GM12878 (cell line): Measurements from ENCODE around the gene RNF121. TPM values are rescaled to one million over a fixed set of nuclear protein-coding genes. Genes with fewer than 3 reads are reported as not detected.

Experiments
- ATAC-seq: fragments of 200-7000 bp; cut with Tn5 transposase; 3 replicates; pipeline ENCODE4 v1.9.1; 2020; ENCODE audit warnings: mild to moderate bottlenecking, moderate library complexity
- BruUV-seq: library from RNA; stranded (reverse); fragments of 400-500 nt; replicated peaks from 2 replicates; lab custom pipeline; 2021; lab: Mats Ljungman, UMichigan
- CTCF ChIA-PET: fragments of 300-600 bp; sonication (Branson Sonifier 250); formaldehyde crosslinking; extraction: SDS; loops from one replicate; lab custom pipeline; 2021; ENCODE audit warnings: inconsistent platforms; lab: Yijun Ruan, JAX
- POLR2A ChIA-PET: fragments of 350-600 bp; formaldehyde crosslinking; extraction: SDS; loops from one replicate; lab custom pipeline; 2021; ENCODE audit warnings: inconsistent platforms; lab: Charles Lee
- RAD21 ChIA-PET: fragments of 300-600 bp; sonication (Branson Sonifier 250); formaldehyde crosslinking; loops from one replicate; lab custom pipeline; 2023; ENCODE audit warnings: antibody characterized with exemption; ENCODE audit not compliant: unreplicated experiment; lab: Charles Lee
- SMC1A ChIA-PET: fragments of 300-600 bp; sonication (Branson Sonifier 250); formaldehyde crosslinking; loops from one replicate; lab custom pipeline; 2023; ENCODE audit not compliant: unreplicated experiment, uncharacterized antibody; lab: Charles Lee
- DNase-seq: peaks from one replicate; pipeline ENCODE4 v3.0.0-alpha.2; 2011; ENCODE audit warnings: low read depth, low spot score
- FAIRE-seq: peaks from 3 replicates; lab custom pipeline; 2011; peaks lifted over from hg19 to GRCh38; lab: Jason Lieb, UNC
- H2AFZ ChIP-seq: 2 replicates; pipeline ENCODE4 v1.6.0; 2011; ENCODE audit warnings: low read depth, low read length, control low read depth; ENCODE audit not compliant: control insufficient read depth
- H3K27ac ChIP-seq: 2 replicates; pipeline ENCODE4 v1.5.1; 2011; ENCODE audit warnings: control low read depth; ENCODE audit not compliant: control insufficient read depth, insufficient read depth
- H3K27me3 ChIP-seq, 2 experiments: replicated peaks in 1 of 2; 2 replicates each; pipeline versions ENCODE4 v1.6.0 to v1.6.1; 2011; ENCODE audit warnings: low read length in 1 of 2; ENCODE audit not compliant: control insufficient read depth in 2 of 2, insufficient read depth in 2 of 2
- H3K36me3 ChIP-seq, 2 experiments: 2 replicates each; pipeline ENCODE4 v1.5.1; 2011; ENCODE audit warnings: low read length in 1 of 2; ENCODE audit not compliant: control insufficient read depth in 2 of 2, insufficient read depth in 2 of 2
- H3K4me1 ChIP-seq: 2 replicates; pipeline ENCODE4 v1.6.1; 2011; ENCODE audit warnings: mild to moderate bottlenecking, low read length, moderate library complexity, mixed read lengths; ENCODE audit not compliant: control insufficient read depth, insufficient read depth
- H3K4me2 ChIP-seq: 2 replicates; pipeline ENCODE4 v1.6.0; 2011; ENCODE audit warnings: control low read depth; ENCODE audit not compliant: control insufficient read depth, insufficient read depth
- H3K4me3 ChIP-seq: fragments of 200-600 bp; sonication (generic); 2 replicates; pipeline ENCODE4 v1.5.1; 2016
- H3K79me2 ChIP-seq: 2 replicates; pipeline ENCODE4 v1.6.0; 2011; ENCODE audit warnings: low read length; ENCODE audit not compliant: control insufficient read depth, insufficient read depth
- H3K9ac ChIP-seq: 2 replicates; pipeline ENCODE4 v1.8.0; 2011; ENCODE audit warnings: low read length, control low read depth, mixed read lengths; ENCODE audit not compliant: control insufficient read depth, insufficient read depth
- H3K9me3 ChIP-seq: replicated peaks from 3 replicates; pipeline ENCODE4 v1.5.1; 2011; ENCODE audit warnings: mild to moderate bottlenecking, low read length; ENCODE audit not compliant: control insufficient read depth, insufficient read depth
- H4K20me1 ChIP-seq: 2 replicates; pipeline ENCODE4 v1.6.0; 2011; ENCODE audit not compliant: control insufficient read depth, insufficient read depth
- POLR2A ChIP-seq: IDR thresholded peaks from 2 replicates; pipeline ENCODE4 v1.6.1; 2011; ENCODE audit warnings: low read depth, mild to moderate bottlenecking, low read length
- POLR2AphosphoS2 ChIP-seq: IDR thresholded peaks from 2 replicates; pipeline ENCODE4 v1.6.1; 2011; ENCODE audit warnings: low read depth, mild to moderate bottlenecking, low read length, improper control_type of control experiment, moderate library complexity
- RB1 ChIP-seq: fragments of 450-650 bp; formaldehyde crosslinking; IDR thresholded peaks from 2 replicates; pipeline ENCODE4 v1.6.1; 2017; ENCODE audit warnings: mild to moderate bottlenecking, borderline replicate concordance
- ZSCAN29 ChIP-seq: fragments of 450-650 bp; IDR thresholded peaks from 2 replicates; pipeline ENCODE4 v1.6.1; 2017; ENCODE audit warnings: mild to moderate bottlenecking, moderate library complexity
- WGBS: methylation state at CpG from one replicate; pipeline ENCODE4 v1.1.6; 2016; ENCODE audit warnings: low lambda C conversion rate; ENCODE audit not compliant: insufficient replicate concordance, insufficient coverage; ENCODE audit errors: missing lambda C conversion rate; 5-methylcytosine and 5-hydroxymethylcytosine counted together
- in situ Hi-C: fragments of 300-500 bp; cut with MboI; formaldehyde crosslinking; loops from 9 replicates; pipeline ENCODE4 v1.14.3; 2018; ENCODE audit warnings: mixed read lengths
- intact Hi-C: fragments of 100-400 bp; cut with micrococcal nuclease; formaldehyde crosslinking; loops from one replicate; pipeline ENCODE4 v1.14.2; 2022; ENCODE audit not compliant: unreplicated experiment
- polyA plus RNA-seq, 11 experiments: library from polyadenylated mRNA; depleted of rRNA in 4 of 11; unstranded in 6 of 11; stranded (reverse) in 5 of 11; fragments of >200 nt; fragmentation: Nextera tagmentation in 4 of 11; fragmentation: Illumina TruSeq in 1 of 11; extraction: Ambion mirVana in 4 of 11; extraction: Trizol in 1 of 11; gene quantifications; 1 replicate in 1 of 11; 2 replicates in 10 of 11; pipeline versions ENCODE4 v1.2.1 to v1.2.3, GENCODE V29; 2011 to 2016; ENCODE audit warnings: inconsistent platforms in 2 of 11, missing spikeins in 2 of 11, low read depth in 1 of 11
- total RNA-seq, 4 experiments: library from RNA; depleted of rRNA in 3 of 4; stranded (reverse); fragments of >200 nt in 3 of 4; fragmentation: Illumina TruSeq in 1 of 4; extraction: Trizol in 1 of 4; gene quantifications; 2 replicates each; pipeline versions ENCODE4 v1.2.1 to v1.2.3, GENCODE V29; 2013 to 2021
- TF ChIP-seq, protein P1 (sequence below): fragments of 450-650 bp; IDR thresholded peaks from 2 replicates; pipeline ENCODE4 v1.6.1; 2017; ENCODE audit warnings: antibody characterized with exemption, mild to moderate bottlenecking, moderate library complexity

Gene RNF121
- total and polyA plus RNA-seq, 10 of the 15 experiments (the other 5 are each of a cell fraction or from before 2014, with no cell fraction given): 8.6 to 73.7 (median 32.7) TPM

DNA sequence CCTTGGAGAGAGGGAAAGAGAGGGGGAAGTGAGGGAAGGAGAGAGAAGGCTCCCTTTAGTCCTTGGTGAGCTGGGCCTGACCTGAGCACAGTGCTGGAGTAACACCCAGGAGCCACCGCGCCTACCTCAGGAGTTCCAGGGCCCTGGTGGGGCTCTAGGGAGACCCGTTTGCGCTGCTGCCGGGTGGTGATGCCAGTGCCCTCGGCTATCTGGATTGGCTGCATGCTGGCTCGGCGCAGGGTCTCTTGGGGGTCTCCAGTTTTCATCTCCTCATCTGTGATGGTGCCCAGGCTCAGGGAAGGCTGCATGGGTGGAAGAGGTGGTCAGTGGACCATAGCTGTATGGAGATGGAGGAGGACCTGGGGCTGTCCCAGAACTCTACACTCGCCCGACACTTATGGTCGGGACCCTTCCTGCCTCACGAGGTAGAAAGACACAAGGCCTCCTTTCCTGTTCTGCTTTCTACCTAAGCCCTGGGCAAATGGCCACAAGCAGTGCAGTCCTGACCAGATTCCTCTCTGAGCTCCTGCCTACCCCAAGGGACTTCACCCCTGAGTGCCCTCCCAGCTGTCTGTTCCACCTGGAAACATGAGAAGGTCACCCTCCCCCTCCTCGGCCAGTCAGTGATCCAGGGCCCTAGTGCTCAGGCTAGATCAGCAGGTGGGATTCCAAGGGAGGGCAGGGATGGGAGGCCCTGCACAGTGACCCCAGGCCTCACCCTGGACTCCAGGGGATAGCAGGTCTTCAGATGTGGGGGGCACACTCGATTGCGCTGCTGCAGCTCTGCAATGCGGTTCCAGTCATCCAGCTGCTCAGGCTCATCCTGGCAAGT, 75.9 kb downstream of the RNF121 start:
- Histone ChIP-seq H3K27ac (no peak overlapping the region), H3K4me2 (no peak overlapping the region), H3K27me3 (no peaks in the 10 kb centered on the region), H4K20me1 (no peaks in the 10 kb centered on the region), H3K36me3 (peaks cover 51 to 75% of the 10 kb centered on the region in 2 experiments; a peak in 3 of 4 replicates), H3K9me3 (no peaks in the 10 kb centered on the region), H3K79me2 (0 out of 2 replicates have a peak, but pooled peaks cover 2% of the 10 kb centered on the region), H3K9ac (no peak overlapping the region), H2AFZ (no peak overlapping the region), H3K4me3 (no peak overlapping the region), H3K4me1 (0 out of 2 replicates have a peak, but pooled peaks cover 1% of the 10 kb centered on the region)
- ChIA-PET RAD21 (interaction anchor here (0.9 kb wide), 1 partner anchor 426 kb away, joined by 4 read pairs; no protein-coding TSS in a partner anchor), POLR2A (interaction anchor here (0.6 kb wide), 1 partner anchor 430 kb away, joined by 3 read pairs; no protein-coding TSS in a partner anchor), CTCF (interaction anchor here (0.7 to 1.6 kb wide), 4 partner anchors 11 to 28 kb away, joined by 3 to 4 read pairs (median 4); no protein-coding TSS in a partner anchor), SMC1A (interaction anchor here (1.0 to 2.1 kb wide), 5 partner anchors 10 to 86 kb away, joined by 3 to 4 read pairs (median 3); no protein-coding TSS in a partner anchor)
- FAIRE-seq (no peak), ATAC-seq (no peak), DNase-seq (no peak)
- TF ChIP-seq, protein P1, sequence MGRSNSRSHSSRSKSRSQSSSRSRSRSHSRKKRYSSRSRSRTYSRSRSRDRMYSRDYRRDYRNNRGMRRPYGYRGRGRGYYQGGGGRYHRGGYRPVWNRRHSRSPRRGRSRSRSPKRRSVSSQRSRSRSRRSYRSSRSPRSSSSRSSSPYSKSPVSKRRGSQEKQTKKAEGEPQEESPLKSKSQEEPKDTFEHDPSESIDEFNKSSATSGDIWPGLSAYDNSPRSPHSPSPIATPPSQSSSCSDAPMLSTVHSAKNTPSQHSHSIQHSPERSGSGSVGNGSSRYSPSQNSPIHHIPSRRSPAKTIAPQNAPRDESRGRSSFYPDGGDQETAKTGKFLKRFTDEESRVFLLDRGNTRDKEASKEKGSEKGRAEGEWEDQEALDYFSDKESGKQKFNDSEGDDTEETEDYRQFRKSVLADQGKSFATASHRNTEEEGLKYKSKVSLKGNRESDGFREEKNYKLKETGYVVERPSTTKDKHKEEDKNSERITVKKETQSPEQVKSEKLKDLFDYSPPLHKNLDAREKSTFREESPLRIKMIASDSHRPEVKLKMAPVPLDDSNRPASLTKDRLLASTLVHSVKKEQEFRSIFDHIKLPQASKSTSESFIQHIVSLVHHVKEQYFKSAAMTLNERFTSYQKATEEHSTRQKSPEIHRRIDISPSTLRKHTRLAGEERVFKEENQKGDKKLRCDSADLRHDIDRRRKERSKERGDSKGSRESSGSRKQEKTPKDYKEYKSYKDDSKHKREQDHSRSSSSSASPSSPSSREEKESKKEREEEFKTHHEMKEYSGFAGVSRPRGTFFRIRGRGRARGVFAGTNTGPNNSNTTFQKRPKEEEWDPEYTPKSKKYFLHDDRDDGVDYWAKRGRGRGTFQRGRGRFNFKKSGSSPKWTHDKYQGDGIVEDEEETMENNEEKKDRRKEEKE: no peak
- TF ChIP-seq ZSCAN29 (no peak), POLR2A (peak; percentile 60; the same call in 1 of the 2 replicates), RB1 (no peak), POLR2AphosphoS2 (0 out of 2 replicates have a peak, but pooled peaks have one; percentile 24)
- in situ Hi-C loops: no loop called here
- intact Hi-C loops: no loop called here
- 83% methylated on average over 16 of the region's 16 CpGs for WGBS
- BruUV-seq: no TSS peak
